UCSD-AML1 (cell line): ENCODE results near the gene EARS2.
"Not testable (repeated sequence)": the region's sequence is repeated elsewhere in the genome, so short reads cannot be mapped to it uniquely, and the experiment has no call there.

ENCODE experiments used
- DNase-seq: peaks from one replicate; lab custom pipeline; 2025; ENCODE audit not compliant: unreplicated experiment; lab: John Stamatoyannopoulos, UW

Gene EARS2

DNA sequence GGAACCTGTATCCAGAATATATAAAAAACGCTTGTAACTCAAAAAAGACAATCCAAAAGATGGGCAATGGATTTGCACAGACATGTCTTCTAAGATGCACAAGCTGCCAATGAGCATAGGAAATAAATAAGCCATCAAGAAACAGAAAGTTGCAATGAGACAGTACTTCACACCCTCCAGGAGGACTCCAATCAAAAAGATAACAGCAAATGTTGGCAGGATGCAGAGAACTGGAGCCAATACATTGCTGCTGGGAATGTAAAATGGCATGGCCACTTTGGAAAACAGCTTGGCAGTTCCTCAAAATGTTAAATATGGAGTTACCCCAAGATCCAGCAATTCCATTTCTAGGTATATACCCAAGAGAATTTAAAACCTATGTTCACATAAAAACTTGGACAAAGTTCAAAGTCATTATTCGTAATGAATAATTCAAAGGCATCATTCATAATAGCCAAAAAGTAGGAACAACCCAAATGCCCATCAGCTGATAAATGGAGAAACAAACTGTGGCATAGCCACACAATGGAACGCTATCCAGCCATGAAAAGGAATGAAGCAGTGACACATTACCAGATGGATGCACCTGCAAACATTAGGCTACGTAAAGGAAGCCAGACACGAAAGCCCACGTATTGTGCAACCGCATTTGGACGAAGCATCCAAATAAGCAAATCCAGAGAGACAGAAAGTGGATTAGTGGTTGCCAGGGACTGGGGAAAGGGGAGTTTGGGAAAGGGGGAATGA is 72.5 kb downstream of the EARS2 start:
- no peak for DNase-seq

GRCh38 chr16:23483492-23483891 is 73.7 kb downstream of the EARS2 start:
- not testable (repeated sequence) for DNase-seq

DNA sequence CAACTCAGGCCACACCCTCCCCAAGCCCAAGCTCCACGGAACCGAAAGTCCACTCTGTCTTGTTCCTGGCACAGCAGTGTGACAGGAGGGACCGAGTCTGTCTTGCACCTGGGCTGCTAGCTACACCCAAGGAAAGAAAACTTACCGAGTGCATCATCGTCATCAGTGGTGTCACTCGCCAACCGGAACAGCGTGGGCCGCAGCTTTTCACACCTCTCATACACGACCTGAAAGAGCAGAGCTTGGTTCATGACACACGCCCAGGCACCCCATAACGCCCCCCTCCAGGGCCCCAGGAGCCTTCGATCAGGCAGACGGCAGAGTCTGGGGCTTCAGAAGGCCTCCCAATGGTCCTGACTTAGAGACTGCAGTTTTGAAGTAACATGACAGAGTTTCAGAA is 74.4 kb downstream of the EARS2 start:
- no peak for DNase-seq

DNA sequence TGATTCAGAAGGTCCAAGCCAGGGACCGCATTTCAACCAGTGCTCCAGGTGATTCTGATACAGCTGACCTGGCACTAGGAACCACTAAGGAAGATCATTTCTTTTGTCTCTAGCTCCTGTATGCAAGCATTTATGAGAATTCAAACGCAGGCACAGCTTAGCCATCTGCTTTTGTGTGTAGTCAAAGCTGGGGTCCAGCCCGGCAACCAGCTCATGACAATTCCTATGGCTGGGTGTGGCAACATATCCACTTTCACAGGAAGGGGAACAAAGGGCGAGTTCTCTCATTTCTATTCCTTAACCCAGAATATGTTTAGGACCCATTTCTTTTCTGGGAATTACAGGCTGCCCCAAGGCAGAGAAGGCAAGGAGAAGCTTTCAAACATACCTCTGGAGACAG is 76.9 kb downstream of the EARS2 start:
- no peak for DNase-seq

DNA sequence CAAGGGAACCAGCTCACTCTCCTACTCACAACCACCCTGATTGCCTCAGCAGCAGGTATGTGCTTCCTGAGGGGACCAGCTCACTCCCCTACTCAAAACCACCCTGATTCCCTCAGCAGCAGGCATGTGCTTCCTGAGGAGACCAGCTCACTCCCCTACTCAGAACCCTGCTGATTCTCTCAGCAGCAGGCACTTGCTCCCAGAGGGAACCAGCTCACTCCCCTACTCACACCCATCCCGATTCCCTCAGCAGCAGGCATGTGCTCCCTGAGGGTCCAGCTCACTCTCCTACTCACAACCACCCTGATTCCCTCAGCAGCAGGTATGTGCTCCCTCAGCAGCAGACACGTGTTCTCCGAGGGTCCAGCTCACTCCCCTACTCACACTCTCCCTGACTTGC is 78.0 kb downstream of the EARS2 start:
- no peak for DNase-seq

DNA sequence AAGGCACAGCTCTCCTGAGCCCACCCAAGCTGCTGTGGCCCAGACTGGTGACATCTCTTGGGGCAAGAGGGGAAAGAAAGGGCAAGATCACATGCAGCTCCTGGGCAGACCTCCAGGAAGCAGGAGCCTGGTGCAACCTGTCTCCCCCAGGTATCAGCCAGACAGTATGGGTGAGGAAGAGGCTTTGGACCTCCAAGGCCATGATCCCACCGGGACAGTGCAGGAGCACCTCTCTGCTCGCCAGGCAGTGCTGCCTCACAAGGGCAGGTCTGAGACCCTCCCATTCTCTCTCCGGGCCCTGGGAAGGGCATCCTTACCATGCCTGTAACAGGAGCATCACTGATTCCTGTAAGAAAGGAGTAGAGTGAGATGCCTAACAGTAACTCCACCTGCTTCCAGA is 78.6 kb downstream of the EARS2 start:
- no peak for DNase-seq

DNA sequence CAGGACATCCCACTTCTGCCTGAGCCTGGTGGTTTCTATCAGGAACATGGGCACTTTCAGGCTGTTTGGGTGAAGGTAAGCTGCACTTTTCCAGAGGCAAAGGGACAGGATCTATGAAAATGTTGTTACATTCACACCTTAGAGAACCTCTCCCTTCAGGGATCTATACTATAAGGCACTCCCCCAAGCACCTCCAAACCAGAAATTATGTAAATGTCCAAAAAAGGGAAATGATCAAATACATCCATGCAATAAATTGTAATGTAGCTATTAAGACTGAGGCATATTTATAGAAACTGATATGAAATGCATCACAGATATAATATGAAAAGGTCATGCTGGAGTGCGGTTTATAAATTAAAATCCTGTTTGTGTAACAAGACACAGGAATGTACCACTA is 80.9 kb downstream of the EARS2 start:
- DNase-seq: no peak
